ENCODE measurements around the gene ABHD8. TPM values are rescaled to one million over a fixed set of nuclear protein-coding genes. Genes with fewer than 3 reads are reported as not detected.

The ABHD8 gene
- total and polyA plus RNA-seq, 2 of the 4 experiments (the other 2 are of a cell fraction): 3.9 to 10.2 TPM

DNA sequence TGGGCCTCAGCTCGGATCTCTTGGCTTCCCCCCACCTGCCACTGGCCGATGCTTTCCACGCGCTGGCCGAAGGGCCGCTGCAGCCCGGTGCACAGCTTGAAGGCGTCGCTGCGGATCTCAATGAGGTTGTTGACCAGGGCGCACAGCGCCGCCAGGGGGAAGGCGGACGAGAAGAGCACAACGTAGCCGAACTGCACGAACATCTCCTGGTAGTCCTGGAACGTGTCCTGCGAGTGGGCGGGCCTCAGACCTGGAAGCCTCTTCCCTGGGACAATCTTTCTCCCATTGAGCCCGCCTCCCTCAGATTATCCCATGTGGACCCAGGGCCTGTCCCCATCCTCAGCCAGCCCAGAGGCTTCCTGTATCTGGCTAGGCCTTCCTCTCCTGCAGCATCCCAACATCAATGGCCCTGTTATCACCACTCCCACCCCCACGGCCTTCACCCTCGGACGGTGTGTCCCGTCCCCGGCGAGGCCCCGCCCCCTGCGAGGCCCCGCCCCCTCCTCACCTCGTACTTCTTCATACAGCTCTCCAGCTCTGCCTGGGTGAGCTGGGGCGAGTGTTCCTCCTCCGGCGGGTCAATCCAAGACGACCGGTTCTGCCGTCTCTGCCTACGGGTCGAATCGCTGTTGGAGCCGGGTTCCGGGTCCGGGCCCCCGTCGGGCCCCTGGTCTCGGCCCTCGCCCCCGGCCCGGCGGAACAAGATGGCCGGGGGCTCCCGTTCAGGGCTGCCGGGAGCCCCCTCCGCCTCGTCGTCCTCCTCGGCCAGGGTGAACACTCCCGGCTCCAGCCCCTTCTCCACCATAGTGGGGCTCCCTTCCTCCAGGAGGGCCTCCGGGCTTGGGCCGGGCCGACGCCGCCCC lies 24.7 kb upstream of the ABHD8 start:
- Histone ChIP-seq H3K27ac (ENCODE audit: insufficient read depth, low read length) (no peak overlapping the region), H2BK15ac (ENCODE audit: low read depth, low read length) (no peak overlapping the region), H4K8ac (ENCODE audit: low read depth in 2 of 2, low read length in 2 of 2) (no peak overlapping the region), H2AFZ (replicated peaks; ENCODE audit: low read length, poor library complexity) (peak overlapping the region; percentile 33), H4K5ac (ENCODE audit: low read depth, low read length) (no peak overlapping the region), H3K4me2 (ENCODE audit: low read depth, low read length) (no peak overlapping the region), H2BK5ac (ENCODE audit: low read depth, low read length, poor library complexity, severe bottlenecking) (no peak overlapping the region), H4K91ac (ENCODE audit: insufficient read depth, low read depth, low read length) (no peak overlapping the region), H3K23ac (ENCODE audit: low read depth, low read length) (no peak overlapping the region), H2BK120ac (ENCODE audit: low read depth, low read length) (no peak overlapping the region), H3K9me1 (ENCODE audit: insufficient read depth, low read length) (no peaks in the 10 kb centered on the region), H3K36me3 (ENCODE audit: control insufficient read depth, insufficient read depth, low read length) (peaks cover 11% of the 10 kb centered on the region), H3K4me1 (ENCODE audit: control insufficient read depth, insufficient read depth, low read length) (no peaks in the 10 kb centered on the region), H3K4me3 (ENCODE audit: insufficient read depth, low read depth, low read length) (no peak overlapping the region), H3K9ac (ENCODE audit: low read depth, low read length) (no peak overlapping the region), H3K18ac (ENCODE audit: low read depth, low read length) (no peak overlapping the region), H2AK9ac (replicated peaks; ENCODE audit: low read depth, low read length, poor library complexity) (no peak overlapping the region), H3K4ac (ENCODE audit: low read depth, low read length) (no peak overlapping the region), H3K14ac (replicated peaks; ENCODE audit: low read depth, low read length) (no peak overlapping the region), H4K20me1 (ENCODE audit: insufficient read depth, low read length) (0 out of 2 replicates have a peak, but pooled peaks cover under 1% of the 10 kb centered on the region), H2AK5ac (ENCODE audit: low read depth, low read length) (no peak overlapping the region), H3K79me1 (ENCODE audit: low read depth in 1 of 2, low read length in 2 of 2) (peaks cover 0 to 7% of the 10 kb centered on the region in 2 experiments; a peak in 1 of 4 replicates), H2BK20ac (ENCODE audit: low read depth, low read length) (no peak overlapping the region), H3K27me3 (ENCODE audit: control insufficient read depth, insufficient read depth, low read length) (no peaks in the 10 kb centered on the region), H3K9me3 (ENCODE audit: control insufficient read depth, insufficient read depth, low read length) (no peaks in the 10 kb centered on the region), H3K56ac (ENCODE audit: extremely low read depth, insufficient read depth, low read length) (no peak overlapping the region)
- no peak for DNase-seq
- ATAC-seq (ENCODE audit: low read depth): no peak
- dilution Hi-C loops (cut with HindIII; ENCODE audit: low sequenced_read_pairs, unreplicated experiment) (no loop called here), intact Hi-C loops (cut with micrococcal nuclease) (no loop called here), in situ Hi-C loops (cut with MboI; ENCODE audit: low sequenced_read_pairs) (no loop called here)
- CTCF ChIA-PET: no interaction called here
- POLR2A ChIA-PET (ENCODE audit: unreplicated experiment): interaction anchor here (0.6 kb wide), 1 partner anchor 10 kb away, joined by 3 read pairs; no protein-coding TSS in a partner anchor
- 67% methylated on average over 27 of the region's 64 CpGs; no CpG with 5 or more reads in 1 of the 2 experiments for WGBS, 2 experiments (ENCODE audit: extremely low coverage in 2 of 2, insufficient read length in 1 of 2)
- no TSS peak for BruUV-seq (replicated peaks)
- TF ChIP-seq SMC3 (IDR thresholded peaks at IDR 0.05; ENCODE audit: low read depth, low read length) (no peak), POLR2A (IDR thresholded peaks at IDR 0.05; ENCODE audit: low read depth, low read length) (no peak), RCOR1 (IDR thresholded peaks at IDR 0.05; ENCODE audit: insufficient replicate concordance, low read length) (no peak), FOS (IDR thresholded peaks at IDR 0.05; ENCODE audit: low read depth, low read length) (no peak), ELK1 (IDR thresholded peaks at IDR 0.05; ENCODE audit: borderline replicate concordance, low read depth, low read length) (no peak), MAFK (IDR thresholded peaks at IDR 0.05; ENCODE audit: low read depth, low read length) (no peak), MXI1 (IDR thresholded peaks at IDR 0.05; ENCODE audit: borderline replicate concordance, low read depth, low read length) (no peak), MAZ (IDR thresholded peaks at IDR 0.05; ENCODE audit: borderline replicate concordance, low read depth, low read length) (no peak), NFE2L2 (IDR thresholded peaks at IDR 0.05; ENCODE audit: low read depth, low read length) (no peak), RFX5 (IDR thresholded peaks at IDR 0.05; ENCODE audit: low read depth, low read length) (no peak), CHD1 (IDR thresholded peaks at IDR 0.05; ENCODE audit: low read depth, low read length) (no peak), CEBPB (IDR thresholded peaks at IDR 0.05; ENCODE audit: low read depth, low read length) (no peak), RAD21 (IDR thresholded peaks at IDR 0.05; ENCODE audit: low read length) (no peak)
- TF ChIP-seq, protein P1, sequence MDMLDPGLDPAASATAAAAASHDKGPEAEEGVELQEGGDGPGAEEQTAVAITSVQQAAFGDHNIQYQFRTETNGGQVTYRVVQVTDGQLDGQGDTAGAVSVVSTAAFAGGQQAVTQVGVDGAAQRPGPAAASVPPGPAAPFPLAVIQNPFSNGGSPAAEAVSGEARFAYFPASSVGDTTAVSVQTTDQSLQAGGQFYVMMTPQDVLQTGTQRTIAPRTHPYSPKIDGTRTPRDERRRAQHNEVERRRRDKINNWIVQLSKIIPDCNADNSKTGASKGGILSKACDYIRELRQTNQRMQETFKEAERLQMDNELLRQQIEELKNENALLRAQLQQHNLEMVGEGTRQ (IDR thresholded peaks at IDR 0.05; ENCODE audit: low read depth, low read length): no peak
- TF ChIP-seq, protein P2, sequence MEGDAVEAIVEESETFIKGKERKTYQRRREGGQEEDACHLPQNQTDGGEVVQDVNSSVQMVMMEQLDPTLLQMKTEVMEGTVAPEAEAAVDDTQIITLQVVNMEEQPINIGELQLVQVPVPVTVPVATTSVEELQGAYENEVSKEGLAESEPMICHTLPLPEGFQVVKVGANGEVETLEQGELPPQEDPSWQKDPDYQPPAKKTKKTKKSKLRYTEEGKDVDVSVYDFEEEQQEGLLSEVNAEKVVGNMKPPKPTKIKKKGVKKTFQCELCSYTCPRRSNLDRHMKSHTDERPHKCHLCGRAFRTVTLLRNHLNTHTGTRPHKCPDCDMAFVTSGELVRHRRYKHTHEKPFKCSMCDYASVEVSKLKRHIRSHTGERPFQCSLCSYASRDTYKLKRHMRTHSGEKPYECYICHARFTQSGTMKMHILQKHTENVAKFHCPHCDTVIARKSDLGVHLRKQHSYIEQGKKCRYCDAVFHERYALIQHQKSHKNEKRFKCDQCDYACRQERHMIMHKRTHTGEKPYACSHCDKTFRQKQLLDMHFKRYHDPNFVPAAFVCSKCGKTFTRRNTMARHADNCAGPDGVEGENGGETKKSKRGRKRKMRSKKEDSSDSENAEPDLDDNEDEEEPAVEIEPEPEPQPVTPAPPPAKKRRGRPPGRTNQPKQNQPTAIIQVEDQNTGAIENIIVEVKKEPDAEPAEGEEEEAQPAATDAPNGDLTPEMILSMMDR (conservative IDR thresholded peaks at IDR 0.05; ENCODE audit: low read depth, low read length): no peak

All from IMR-90 (cell line).